GM19468 (cell line): ENCODE data around the gene VANGL2.

Experiments
- ATAC-seq: cut with Tn5 transposase; IDR thresholded peaks from one replicate; pipeline ENCODE4 v1.9.1; 2021; ENCODE audit warnings: mild to moderate bottlenecking, moderate library complexity, moderate number of reproducible peaks; ENCODE audit not compliant: unreplicated experiment; ENCODE audit errors: extremely low read depth

Gene VANGL2

DNA sequence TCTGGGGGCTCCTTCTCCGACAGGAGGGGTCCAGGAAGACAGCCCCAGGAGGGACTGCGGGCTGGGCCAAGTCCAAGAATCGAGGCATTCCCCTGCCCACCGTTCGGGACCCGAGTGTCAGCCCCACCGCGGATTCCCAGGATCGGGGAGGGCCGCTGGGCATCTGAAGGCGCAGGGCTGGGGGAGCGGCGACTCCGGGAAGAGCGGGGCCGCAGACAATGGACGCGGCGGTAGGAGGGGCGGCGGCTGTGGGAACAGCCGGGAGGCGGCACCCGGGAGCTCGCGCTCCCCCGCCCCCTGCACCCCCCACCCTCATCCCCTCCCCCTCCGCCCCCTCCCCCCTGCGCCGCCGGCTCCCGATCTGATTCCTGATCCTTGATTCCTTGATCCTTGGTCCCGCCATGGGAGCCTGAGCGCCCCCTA, at the start of gene VANGL2:
TSS of gene VANGL2 (plus strand) at position 342 of the 423 bp plus-strand sequence. CDS start 15,274 bp downstream, outside the sequence.
- no peak for ATAC-seq

DNA sequence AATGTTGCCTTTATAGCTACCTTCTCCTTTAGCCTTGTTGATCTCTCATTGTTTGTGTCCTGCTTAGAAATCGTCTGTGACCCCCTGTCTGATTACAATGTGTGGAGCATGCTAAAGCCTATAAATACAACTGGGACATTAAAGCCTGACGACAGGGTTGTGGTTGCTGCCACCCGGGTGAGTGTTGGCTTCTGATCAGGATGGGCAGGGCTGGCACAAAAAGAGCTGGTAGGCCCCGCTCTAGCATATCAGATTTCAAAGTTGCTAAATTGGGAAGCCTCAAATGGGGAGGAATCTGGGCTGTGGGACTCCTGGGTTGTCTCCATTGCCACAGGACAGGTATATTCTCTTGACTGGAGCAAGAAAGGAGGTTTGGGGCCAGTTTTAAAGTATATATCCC, 48.7 kb upstream of the VANGL2 start:
- ATAC-seq, result no peak

DNA sequence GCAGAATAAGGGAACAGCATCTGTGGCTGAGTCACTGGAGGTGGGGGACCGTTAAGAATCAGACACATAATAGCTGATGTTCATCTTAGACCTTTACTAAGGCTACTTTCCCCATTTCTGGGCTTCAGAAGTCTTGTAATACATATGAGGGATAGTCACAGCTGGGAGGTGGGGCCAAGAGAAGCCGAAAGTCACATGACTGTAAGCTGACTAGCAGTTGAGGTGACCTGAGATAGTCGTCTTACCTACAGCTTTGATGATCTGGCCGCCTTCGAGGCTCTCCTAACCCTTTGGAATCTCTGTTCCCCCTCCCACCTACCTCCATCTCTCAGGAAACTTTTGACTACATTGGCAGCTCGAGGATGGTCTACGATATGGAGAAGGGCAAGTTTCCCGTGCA, 47.8 kb upstream of the VANGL2 start:
- no peak for ATAC-seq

DNA sequence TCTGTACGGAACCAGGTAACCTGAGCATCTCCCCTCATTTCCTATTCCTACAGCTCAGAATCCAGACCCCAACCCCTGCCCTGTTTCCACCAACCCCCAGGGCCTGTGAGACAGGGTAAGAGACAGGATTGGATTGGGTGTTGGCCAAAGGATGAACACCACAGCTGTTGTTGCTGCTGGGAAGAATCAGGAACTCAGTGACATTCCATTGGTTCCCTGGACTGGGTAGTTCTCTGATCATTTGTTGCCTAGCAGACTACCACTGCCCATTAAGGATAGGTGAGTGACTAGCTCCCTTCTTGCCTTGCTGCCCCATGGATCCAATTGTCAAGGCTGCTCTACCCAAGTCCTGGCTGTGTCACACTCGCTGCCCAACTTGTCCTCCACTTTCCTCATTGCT, 47.1 kb upstream of the VANGL2 start:
- no peak for ATAC-seq

DNA sequence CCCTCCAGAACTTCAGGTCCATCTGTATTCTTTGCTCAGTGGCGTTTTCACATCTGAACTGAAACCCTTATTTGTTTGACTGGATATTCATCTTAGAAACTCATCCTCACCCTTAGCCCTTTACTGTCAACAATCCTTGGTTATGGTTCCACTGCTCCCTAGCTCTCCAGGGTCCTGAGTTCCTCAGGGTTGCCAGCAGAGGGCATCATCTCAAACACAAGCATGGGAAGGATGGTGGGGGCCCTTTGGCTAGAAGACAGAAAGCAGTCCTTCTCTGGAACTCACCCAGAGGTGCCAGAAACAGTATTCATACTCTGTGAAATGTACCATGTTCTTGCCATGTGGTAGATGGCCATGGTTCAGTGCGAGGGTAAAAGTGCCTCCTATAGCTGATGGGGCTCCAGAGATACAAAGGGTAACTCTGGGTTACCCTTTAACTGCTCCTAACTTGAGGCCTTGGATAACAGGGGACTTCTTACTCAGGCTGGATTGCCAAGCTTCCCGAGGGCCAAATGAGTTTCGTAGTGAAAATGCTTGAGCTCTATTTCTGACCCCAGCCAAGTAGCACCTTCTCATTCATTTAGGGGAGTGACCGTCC, 45.9 kb upstream of the VANGL2 start:
- no peak for ATAC-seq

DNA sequence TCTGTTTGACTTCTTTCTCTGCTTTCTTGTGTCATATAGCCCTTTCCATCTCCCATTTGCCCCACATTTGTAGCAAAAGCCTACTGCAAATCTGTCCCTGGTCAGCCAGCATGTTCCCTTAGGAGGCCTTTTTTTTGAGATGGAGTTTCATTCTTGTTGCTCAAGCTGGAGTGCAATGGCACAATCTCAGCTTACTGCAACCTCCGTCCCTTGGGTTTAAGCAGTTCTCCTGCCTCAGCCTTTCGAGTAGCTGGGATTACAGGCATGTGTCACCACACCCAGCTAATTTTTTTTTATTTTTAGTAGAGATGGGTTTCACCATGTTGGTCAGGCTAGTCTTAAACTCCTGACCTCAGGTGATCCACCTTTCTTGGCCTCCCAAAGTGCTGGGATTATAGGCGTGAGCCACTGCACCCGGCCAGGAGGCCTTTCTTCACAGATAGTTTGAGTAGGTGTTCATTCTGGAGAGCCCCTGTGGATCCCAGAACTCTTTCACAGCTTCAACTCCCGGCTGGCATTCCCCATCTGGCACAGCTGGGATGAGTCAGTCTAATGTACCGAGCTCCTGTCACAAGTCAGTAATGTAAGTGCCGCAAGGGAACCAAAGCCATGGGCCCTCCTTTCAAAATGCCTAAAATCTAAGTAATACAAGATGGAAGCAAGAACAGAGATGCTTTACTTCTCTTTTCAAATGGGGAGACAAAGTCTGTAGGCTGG, 42.9 kb upstream of the VANGL2 start:
- ATAC-seq, result no peak

DNA sequence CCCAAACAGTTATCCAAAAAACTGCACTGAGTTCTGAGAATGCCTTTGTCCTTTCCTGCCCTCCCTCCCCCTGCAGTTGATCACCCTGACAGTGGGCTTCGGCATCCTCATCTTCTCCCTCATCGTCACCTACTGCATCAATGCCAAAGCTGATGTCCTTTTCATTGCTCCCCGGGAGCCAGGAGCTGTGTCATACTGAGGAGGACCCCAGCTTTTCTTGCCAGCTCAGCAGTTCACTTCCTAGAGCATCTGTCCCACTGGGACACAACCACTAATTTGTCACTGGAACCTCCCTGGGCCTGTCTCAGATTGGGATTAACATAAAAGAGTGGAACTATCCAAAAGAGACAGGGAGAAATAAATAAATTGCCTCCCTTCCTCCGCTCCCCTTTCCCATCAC, 42.3 kb upstream of the VANGL2 start:
- ATAC-seq, result no peak

DNA sequence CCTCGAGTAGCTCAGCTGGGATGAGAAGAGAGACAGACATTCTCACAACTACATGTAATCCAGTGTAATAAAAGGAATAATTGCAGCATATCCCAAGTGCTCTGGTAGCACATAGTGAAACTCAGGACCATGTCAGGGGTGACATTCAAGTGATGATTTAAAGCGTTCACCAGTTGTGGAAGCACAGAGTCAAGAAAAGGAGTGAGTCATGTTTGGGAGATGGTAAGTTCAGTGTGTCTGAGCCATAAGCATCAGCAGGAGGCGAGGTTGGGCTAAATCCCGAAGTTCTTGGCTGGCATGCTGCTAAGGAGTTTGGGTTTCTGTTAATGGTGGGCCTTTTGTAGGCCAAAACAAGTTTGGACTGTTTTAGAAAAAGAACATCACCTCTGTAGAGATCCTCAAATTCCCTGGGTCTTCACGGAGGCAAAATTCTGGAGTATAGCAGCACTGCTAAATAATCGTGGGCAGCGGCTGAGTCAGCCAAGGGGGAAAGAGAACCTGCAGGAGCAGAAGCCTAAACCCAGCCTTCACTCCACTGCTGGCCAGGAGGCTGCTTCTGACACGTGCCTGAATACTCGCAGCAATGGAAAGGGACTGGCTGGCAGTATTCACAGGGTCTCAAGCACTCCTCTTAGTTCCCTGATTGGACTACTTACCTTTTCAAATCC, 40.7 kb upstream of the VANGL2 start:
- ATAC-seq, result no peak

DNA sequence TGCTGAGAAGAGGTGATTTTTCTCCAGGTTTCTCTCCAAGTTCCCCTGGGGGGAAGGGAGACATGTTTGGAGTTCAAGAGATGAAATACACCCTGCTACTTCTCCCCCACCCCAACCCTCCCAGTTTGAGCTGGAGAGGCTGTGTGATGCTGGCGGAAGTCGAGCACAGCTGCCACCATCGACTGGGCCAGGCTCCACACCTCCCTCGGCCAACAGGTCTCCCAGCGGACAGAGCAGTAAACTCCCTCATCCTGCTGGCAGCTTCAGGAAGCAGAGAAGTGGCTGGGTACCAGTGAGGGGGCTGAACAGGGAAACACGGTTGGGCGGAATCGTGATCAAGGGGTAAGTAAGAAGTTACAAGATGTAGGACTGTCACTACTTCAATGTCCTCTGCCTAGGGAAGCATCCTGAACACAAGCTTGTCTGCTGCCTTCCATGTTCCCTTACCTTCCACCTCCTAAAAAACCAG, 40.1 kb upstream of the VANGL2 start:
- no peak for ATAC-seq

DNA sequence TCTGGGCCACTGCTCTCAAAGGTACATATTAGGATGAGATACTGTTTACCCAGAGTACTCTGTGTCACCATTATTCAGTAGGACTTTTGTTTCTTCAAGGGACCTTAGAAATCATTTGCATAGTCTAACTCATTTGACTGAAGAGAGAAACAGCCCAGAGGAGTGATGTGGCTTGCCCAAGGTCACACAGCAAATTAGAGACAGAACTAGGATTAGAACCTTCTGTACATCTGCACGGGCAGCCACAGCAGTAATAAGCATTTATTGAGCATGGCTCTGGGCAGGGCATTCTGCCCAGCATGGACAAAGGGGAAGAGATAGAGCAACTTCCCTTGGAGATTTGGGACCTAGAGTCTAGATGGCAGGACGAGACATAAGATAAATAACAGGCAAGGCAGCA, 39.2 kb upstream of the VANGL2 start:
- no peak for ATAC-seq

DNA sequence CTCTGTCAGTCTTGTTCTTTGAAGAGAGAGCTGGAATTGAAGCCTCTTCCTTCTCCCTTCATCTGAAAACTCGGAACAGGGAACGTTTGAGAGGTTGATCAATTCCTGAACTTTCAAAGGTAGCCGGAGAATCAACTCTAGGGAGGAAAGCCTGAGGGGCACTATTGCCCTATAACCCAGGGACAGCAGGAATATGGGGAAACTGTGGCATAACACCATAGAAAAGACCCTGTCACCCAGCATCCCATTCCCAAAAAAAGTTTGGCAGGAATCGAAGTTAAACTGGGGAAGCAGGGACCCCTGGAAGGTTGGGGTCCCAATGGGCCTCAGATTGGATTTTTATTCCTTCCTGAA, 38.6 kb upstream of the VANGL2 start:
- no peak for ATAC-seq

DNA sequence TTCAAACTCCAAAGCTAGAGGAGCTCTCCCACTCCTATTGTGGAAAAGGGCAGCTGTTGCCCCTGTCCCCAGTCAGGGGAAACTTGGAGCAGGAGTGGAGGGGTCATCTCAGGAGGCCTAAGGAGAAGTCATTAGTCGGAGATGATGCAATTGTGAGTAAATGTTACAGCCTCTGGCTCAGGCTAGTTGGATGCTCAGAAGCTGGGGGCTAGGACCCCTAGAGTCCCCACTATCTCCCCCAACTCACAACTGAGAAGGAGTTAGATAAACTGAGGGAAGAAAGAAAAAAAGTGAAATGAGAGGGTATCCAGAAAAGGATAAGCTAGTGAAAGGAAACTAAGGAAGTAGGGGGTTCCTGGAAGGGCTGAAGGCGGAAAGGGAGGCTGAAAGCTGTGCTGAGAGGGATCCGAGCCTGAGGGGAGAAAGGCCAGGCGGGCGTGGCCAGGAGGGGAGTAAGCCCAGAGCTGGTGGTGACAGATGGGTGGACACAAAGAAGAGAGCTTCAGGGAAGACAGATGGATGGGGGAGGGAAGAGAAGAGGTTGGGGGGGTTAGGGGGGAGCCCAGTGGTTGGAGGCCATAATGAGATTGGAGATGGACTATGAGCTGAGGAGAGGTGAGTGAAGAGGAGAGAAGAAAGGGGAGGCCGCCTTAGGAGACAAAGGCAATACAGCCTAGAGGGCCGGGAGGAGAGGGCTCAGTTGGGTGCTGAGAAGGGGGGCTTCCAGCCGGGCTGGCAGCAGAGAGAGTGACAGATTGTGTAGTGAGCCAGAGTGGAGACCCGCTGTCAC, 38.0 kb upstream of the VANGL2 start:
- no peak for ATAC-seq

DNA sequence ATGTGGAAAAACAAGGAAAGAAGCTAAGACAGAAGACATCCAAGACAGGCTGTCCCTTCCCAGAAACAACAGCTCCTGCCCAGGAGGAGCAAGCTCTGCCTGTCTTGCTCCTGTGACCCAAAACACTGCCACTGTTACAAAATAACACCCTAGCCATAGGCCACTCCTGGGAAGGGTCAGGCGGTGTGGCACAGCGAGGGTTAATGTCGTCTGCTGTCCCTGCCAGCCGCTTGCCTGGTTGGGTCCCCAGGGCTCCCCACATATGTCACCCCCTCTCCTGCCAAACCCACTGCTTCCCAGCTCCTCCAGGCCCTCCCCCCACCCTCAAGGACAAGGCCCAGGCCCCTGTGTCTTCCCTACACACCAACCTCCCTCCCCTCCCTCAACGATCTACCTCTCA, 37.4 kb upstream of the VANGL2 start:
- ATAC-seq, result no peak

DNA sequence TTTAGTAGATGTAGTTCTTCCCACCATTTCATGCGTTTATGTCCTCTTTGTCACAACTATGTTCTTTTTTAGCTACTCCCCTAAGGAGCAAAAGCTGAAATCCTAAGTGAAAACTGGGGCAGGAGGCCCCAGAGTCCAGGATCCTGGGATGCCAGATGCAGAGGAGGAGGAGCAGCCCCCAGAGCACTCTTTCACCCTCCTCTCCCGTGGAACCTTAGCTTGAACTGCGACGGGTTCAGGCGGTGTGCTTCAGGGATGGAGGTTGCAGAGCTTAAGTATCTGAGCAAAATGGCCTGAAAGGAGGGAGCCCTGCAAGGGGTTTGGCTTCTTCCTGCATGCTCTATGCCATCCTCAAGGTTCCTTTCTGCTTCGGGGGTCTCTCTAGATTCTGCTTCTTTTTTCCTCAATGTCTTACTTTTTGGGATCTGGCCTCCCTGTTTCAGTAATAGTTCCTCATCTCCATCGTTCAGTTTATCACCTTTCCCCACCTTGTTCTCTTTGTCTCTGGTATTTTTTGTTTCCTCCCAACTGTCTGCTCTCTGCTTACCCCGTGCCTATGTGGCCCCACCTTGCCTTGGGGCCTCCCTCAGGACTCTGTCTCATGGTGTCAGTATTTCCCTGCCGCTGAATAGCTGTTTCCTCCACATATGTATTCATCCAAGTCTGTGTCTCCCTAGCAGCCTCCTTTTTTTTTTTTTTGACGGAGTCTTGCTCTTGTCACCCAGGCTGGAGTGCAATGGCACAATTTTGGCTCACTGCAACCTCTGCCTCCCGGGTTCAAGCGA, 36.2 kb upstream of the VANGL2 start:
- no peak for ATAC-seq

DNA sequence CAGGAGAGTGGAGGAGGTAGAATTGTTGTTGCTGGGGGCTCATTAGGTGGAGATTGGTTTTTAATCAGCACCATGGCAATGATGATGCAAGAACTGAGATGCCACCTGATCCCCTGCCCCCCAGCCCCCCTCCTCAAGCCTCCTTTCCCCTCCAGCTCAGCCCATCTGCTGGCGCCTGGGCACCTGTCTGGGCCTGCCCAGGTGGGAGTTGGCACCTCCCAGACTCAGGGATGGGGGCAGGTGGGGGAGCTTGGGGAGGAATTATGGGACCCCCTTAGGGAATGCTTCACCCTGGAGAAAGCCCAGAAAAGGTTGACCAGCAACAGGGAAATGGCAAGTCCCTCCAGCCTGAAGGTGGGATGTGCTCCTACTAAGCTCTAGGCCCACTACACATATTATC, 35.0 kb upstream of the VANGL2 start:
- no peak for ATAC-seq

DNA sequence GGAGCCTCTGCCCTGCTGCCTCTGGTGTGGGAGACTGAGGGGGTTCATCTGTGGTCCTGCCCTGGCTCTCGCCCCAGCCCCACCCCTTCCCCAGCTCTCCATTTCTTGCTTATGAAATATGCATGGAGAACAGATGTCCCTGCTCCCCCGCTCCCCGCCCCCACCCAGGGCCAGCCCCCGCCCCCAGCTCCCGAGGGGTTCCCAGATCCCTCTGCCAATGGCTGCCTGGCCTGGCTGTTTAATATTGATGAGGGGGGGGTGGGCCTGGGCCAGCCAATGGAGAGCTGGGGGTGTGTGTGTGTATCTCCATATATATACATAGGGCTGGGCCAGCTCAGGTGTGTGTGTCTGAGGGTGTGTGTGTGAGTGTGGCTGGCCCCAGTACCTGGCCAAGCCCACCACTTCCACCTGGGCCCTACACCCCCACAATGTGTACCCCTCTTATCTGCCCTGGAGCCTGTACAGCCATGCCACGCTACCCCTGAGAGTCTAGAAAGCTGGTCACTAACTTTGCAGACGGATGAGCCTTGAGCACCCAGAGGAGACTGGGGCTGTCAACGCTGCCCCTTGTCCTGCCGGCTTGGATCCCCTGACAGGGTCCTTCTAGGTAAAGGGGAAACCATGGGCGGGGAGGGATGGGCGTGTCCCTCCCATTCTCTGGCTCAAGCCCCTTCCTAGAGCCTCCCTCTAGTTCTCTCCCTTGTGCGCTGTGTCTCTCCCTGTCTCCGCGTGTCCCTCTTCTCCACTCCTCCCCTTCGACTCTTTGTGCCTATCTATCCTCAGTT, 33.4 kb upstream of the VANGL2 start, which contains the start of gene NHLH1:
TSS of gene NHLH1 (plus strand) at position 341 of the 785 bp plus-strand sequence. CDS start 3,661 bp downstream, outside the sequence.
- ATAC-seq, result no peak

DNA sequence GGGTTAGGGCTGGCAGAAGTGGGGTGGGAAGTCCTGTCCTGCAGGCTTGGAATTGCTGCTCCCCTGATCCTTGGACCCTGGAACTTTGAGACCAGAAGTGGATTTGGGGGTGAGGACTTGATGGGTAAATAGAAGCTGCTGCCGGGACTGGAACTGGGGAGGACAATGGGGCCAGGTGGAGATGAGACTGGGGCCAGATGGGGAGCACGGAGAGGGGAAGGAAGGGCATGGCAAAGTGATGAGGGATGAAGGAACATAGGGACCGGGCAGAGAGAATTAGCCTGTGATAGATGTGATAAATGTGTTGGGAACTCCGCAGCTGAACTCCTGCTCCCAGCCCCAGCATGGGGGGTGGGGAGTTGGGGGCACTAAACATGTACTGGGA, 32.9 kb upstream of the VANGL2 start:
- ATAC-seq, result no peak

DNA sequence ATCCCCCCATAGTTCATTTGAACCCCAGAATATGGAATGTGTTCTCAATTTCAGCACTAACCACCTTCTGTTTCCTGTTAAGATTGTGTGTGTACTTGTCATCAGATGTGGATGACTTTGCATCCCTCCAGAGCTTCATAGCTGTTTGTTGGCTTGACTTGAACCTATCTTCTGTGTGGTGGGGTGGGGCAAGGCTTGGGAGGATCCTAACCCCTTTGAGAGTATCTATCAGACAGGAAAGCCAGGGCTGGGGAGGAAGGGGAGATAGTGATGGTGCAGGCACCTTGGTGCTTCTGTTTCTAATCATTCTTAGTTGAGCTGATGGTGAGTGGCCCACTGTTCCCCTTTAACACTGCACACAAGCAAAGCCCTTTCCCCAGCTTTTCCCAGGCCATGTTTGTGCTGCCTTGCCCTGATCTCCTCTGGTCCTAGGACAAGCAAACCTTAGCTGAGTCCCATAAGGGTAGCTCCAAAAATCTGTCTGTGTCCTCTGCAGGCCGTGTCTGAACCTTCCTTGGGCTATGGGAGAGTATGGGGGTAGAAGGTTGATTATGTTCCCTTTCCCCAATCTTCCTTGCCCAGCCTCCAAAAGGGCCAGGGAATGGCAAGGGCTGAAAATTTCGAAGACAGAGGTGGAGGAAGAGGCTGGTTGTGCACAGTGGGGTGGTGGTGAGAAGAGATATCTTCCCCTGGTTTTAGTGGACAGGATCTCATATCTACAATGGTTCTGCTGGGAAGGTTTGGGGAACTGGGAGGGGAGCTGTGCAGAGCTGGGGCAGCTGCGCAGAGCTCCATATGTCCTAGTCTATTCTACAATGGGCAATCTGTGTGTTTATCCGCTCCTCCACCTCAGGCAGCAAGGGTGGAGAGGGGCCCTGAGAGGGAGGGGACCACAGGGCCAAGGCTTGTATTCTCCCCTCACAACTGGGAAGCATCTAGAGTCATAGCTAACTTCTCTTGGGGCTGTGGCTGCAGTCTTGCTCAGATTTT, 32.1 kb upstream of the VANGL2 start:
- no peak for ATAC-seq
